OCI-LY3 (cell line): ENCODE results near the gene VWC2.

Source experiments
- CTCF ChIP-seq: fragments of 200-600, 300-600 bp; sonication (generic); IDR thresholded peaks from 2 replicates; pipeline ENCODE4 v1.5.1; 2014; ENCODE audit warnings: antibody characterized with exemption, low read length, low read depth
- EZH2phosphoT487 ChIP-seq: fragments of 200-600 bp; shearing (Covaris generic); IDR thresholded peaks from 2 replicates; pipeline ENCODE4 v1.6.1; 2018; ENCODE audit warnings: antibody characterized with exemption, mixed run types, low read depth

GRCh38 chr7:49767719-49768118, 5.7 kb upstream of the VWC2 start:
- TF ChIP-seq EZH2phosphoT487 (no peak), CTCF (no peak)
